Daoy (cell line): ENCODE results near the gene HOXA13. TPM values are rescaled to one million over a fixed set of nuclear protein-coding genes. Genes with fewer than 3 reads are reported as not detected.

ENCODE experiments used
- DNase-seq: peaks from one replicate; pipeline ENCODE4 v3.0.0-alpha.2; 2015; ENCODE audit warnings: low read depth
- total RNA-seq: library from RNA; depleted of rRNA; stranded (reverse); fragments of >200 nt; shearing (Covaris generic); gene quantifications from 2 replicates; pipeline ENCODE4 v1.2.3, GENCODE V29; 2014

Gene HOXA13
- total RNA-seq, 1 experiment from 2014 or later, result 0.86 TPM

GRCh38 chr7:27237735-27238334 is 37.9 kb upstream of the HOXA13 start:
- peak; percentile 86 for DNase-seq

- DNase-seq, result peak; percentile 90
These were observed 35.8 kb upstream of the HOXA13 start for GRCh38 chr7:27235387-27236311.

- no peak for DNase-seq
These were observed 29.6 kb upstream of the HOXA13 start for GRCh38 chr7:27229448-27229847.

DNA sequence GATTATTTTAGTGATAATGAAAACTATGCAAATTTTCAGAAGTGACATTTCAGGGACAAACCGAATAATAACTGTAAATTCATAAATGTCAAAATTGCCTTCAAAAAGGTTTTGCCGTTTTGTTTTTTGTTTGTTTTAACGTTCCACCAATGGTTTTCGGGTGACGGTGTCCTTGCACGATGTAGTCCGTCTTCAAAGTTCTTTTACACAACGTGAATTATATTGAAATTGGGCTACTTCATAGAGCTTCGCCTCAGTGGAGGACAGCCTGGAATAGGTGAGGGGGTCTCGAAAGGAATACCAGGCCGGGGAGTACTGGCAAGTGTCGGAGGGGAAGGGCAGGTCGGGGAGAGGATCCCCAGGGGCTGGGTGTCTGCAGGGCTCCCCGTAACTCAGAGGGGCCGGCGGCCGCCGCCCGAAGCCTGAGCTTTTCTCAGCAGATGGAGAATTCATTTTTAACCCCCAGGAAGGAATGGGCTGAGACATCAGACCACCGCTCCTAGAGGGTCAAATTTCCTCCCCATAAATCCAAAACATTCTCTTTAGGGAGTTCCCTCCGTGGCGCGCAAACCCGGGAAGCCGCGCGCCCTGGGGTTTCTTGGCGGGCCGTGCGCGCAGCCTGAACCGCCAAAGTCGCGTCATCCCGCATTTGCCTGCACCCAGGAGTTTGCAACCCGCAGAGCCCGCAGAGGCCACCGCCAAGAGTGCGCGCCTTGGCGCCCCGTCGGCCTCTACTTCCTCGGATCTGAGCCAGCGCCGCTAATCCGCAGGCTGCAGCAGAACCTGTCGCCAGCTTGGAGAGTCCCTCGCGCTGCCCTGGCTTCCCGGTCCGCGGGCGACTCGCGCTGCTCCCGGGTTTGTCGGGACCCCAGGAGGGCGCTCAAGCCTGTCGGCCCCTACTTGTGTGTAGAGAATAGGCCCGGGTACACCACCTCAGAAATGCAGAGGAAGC is 25.4 kb upstream of the HOXA13 start:
- no peak for DNase-seq

- no peak for DNase-seq
These were observed 24.2 kb upstream of the HOXA13 start for GRCh38 chr7:27223941-27224575.

- no peak for DNase-seq
These were observed 21.4 kb upstream of the HOXA13 start for GRCh38 chr7:27221201-27221797.

GRCh38 chr7:27220440-27220955 is 20.6 kb upstream of the HOXA13 start:
- no peak for DNase-seq

- no peak for DNase-seq
These were observed 19.9 kb upstream of the HOXA13 start for GRCh38 chr7:27219821-27220220.

DNA sequence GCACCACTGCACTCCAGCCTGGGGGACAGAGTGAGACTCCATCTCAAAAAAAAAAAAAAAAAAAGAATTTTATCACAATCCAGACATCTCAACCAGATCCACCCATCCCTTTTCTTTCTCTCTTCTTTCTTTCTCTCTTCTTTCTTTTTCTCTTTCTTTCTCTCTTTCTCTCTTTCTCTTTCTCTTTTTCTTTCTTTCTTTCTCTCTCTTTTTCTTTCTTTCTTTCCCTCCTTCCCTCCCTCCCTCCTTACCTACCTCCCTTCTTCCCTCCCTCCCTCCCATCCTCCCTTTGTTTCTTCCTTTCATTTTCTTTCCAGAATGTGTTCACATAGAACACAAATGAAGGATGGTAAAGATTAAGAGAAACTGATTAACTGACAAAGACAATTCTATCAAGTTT is 18.1 kb upstream of the HOXA13 start:
- DNase-seq, result no peak

DNA sequence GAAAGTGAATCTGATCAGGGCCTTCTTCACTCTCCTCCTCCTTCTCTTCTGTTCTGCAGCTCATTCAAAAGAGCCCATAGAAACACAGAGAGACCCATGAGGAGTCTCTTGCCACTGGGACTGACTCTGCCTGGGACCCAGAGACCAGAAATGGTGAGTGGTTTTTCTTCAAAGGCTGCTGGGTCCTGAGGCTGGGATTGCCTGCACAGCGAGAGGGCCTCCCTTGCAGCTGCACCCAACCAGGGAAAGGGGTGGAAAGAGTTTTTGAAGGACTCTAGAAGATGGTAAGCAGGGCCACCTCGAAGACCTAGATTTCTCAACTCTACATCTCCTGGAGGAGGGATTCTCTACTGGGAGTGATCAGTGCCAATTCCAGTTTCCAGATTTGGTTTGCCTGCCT is 15.5 kb upstream of the HOXA13 start:
- no peak for DNase-seq

DNA sequence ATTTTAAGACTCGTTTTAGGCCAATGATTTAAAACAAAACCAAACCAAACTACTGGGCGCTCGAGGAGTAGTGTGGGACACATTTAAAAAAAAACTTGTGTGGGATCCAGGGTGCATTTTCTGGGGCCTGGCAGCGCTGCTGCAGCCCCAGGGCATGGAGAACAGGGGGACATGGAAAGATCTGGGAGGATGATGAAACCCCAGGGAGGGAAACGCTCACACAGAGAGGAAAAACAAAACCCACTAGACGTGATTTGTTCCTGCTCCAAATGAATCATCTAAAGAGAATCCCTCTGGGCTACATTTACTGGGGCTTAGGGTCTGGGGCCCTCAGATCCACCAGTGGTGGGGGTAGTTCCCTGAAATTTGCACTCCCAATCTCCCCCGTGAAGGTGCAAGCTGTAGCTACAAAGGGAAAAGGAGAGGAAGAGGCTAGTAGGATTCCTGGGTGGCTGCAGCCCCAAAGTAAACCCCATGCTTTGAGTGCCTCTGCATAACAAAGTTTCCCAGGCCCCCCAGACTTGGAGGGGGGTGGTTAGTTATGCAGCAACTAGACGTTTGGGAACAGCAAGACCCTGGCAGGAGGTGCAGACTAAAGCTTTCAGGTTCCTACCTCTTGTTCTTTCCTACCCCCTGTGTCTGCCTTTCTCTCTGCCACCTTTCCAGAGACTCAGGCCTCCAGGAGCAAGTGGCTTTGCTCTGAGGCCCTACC is 14.5 kb upstream of the HOXA13 start:
- DNase-seq, result no peak

DNA sequence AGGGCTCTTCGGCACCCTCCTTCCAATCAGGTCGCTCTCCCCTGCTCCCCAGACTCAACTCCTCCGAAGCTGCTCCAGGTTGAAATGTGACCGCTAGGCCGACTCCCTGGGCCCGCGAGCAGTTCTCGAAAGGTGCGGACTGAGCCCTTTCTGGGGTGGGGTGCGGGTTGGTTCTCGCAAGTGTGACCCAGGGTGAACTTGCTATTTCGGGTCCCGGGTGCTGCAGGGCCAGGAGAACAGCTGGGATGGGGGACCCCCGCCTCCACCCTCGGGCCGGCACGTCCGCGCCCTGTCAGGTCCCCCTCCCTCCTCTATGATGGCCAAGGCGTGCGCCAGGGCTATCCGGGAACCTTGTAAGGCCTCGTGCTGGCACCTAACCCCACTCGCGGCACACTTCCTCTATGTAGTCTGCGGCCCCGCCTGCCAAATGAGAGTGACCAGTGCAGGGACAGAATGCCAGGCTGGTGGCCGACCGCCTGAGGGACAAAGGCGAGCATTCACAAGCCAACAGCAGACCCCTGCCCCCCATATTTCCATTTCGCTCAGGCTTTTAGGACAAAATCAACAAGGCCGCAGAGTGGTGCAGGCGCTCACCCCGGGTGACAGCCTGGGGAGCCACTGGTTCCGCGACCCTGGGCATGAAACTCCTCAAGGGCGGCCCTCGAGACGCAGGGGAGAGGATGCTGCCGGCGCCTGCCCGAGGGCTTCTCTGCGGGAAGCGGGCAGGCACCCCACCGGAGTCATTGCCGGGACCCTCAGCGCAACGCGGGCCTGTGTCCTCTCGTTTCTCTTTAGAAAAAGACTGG is 13.7 kb upstream of the HOXA13 start:
- no peak for DNase-seq

DNA sequence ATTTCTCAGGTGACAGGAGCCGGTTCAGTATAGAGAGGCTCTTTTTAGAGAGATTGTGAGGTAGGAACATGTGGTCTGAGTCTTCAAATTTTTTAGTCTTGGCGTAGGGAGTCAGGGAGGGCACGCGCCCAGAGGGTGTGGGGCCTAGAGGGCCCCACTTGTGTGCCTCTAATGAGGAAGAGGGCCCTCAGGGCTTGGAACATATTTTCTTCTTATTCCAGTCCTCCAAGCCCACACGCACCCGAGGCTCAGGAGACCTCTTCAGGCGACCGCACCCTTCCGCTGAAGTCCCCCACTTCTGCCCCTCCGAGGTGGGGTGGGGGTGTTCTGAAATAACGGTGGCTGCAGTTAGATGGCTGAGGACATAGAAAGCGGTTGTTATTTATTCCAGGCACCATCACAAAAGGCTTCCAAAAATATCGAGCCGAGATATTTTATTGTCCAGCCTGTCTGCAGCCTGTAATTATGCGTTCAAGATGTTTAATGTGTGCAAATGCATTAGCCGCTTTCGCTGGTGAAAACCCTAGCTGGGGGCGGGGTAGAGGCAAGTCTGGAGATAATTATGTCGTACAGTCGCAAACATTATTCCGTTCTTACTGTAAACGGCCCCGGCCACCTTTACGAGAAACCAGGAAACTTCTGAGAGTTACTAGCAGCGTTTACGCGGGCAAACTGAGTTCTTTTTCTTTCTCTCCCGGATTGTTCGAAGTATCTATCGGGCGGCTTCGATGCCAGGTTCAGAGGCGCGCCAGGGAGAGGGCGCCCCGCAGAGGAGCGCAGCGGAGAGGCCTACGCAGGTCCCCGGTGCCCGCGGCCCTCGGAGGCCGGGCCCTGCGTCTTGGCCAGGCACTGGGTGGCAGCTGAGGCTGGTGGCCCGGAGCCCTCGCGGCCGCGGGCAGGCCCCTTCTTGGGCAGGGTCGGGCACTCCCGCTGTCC is 12.9 kb upstream of the HOXA13 start:
- no peak for DNase-seq

GRCh38 chr7:27211764-27212204 is 11.9 kb upstream of the HOXA13 start:
- no peak for DNase-seq

GRCh38 chr7:27211084-27211446 is 11.2 kb upstream of the HOXA13 start:
- DNase-seq, result no peak

- peak; percentile 71 for DNase-seq
These were observed 10.7 kb upstream of the HOXA13 start for GRCh38 chr7:27210441-27211083.

GRCh38 chr7:27209933-27210440 is 10.1 kb upstream of the HOXA13 start:
- DNase-seq, result no peak

GRCh38 chr7:27208998-27209397 is 9.1 kb upstream of the HOXA13 start:
- no peak for DNase-seq
